GM19467 (cell line): ENCODE results near the gene HADH.
A peak's percentile ranks its signal among the peaks of the same experiment; 100 is the strongest.
"Not testable (repeated sequence)": the region's sequence is repeated elsewhere in the genome, so short reads cannot be mapped to it uniquely, and the experiment has no call there.

Source experiments
- ATAC-seq: cut with Tn5 transposase; IDR thresholded peaks from one replicate; pipeline ENCODE4 v1.9.1; 2021; ENCODE audit warnings: mild to moderate bottlenecking, moderate library complexity; ENCODE audit not compliant: unreplicated experiment

HADH gene

DNA sequence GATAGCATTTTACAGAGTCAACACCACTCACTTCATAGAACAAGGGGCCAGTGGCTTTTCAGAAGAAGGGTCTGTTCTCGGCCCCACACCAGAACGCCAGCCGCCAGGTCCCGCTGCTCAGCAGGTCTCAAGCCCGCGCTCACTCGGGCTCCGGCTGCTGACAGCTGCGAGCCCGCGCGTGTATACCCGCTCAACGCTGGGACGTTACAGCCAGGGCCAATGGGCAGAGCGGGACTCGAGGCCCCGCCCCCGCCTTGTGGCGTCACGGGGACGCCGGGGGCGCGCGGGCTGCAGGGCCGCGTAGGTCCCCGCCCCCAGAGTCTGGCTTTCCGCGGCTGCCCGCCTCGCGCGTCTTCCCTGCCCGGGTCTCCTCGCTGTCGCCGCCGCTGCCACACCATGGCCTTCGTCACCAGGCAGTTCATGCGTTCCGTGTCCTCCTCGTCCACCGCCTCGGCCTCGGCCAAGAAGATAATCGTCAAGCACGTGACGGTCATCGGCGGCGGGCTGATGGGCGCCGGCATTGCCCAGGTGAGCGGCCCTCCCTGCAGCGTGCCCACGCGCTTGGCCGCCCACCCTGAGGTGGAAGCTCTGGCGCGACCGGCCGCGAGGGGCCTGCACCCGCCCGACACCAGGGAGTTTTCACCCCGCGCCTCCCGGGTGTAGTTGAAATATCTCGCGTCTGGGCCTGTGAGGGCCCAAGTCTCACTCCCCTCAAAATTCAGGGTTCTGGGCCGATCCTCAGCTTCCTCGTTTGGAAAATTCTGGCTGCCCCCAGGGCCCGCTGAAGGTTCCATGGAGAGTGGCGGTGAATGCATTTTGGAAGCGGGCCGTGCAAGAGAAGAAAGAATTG, at the start of gene HADH:
Gene HADH (plus strand): TSS at position 353 of the 850 bp plus-strand sequence. CDS start 44 bp downstream, at position 397.
- ATAC-seq = peak; percentile 96

DNA sequence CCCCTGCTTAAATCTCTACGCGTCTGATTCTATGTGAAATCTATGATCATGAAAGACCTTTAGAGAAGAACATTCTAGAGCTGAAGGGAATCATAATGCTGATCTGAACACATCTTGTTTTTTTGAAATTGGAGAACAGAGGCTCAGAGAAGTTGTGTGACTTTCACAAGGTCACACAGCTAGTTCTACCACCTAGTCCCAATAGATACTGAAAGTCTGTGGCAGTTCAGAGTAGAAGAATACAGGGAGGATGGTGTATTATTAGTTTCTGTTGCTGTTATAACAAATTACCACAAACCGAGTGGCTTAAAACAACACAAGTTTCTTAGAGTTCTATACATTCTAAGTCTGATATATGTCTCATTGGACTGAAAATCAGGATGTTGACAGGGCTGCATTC, 43.9 kb upstream of the HADH start:
- no peak for ATAC-seq

DNA sequence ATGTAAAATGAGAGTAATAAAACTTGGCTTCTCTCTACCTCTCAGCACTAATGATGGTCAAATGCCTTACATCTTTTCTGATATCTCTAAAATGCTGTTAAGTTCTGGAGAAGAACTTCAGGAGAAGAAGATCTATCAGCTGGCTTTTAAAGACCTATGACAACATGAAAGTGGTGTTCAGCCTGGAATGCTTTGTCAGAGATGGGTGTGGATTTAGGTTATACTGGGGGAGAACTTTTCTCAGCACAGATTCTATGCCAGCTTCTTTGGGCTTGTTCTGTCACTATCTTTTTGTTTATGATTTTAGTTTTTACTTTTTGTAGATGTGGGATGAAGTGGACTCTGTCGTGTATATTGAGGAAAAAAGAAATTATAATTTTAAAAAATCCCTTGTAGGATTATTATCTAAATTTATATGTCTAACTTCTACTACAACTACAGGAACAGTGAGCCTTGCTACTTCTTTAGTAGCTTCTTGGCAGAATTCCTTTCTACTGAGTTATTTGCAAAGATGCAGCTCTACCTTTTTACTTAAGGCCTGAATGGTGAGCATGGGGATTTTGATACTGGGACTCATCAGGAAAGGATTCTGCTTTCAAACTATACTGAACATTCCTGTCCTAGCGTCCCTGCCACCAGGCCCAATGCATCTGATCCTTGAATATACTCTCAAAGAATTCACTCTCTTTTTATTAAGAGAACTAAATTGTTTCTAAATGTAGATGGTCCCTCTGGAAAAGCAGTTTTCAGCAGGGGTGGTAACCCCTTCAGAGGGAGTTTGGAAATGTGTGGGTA, 38.7 kb upstream of the HADH start:
- ATAC-seq = no peak

- ATAC-seq = no peak
Measured at GRCh38 chr4:107951551-107951950, 38.1 kb upstream of the HADH start.

GRCh38 chr4:107956011-107956410, 33.7 kb upstream of the HADH start:
- ATAC-seq = no peak

- ATAC-seq = no peak
Measured at GRCh38 chr4:107966903-107967302, 22.8 kb upstream of the HADH start.

- not testable (repeated sequence) for ATAC-seq
Measured at GRCh38 chr4:107967519-107967918, 22.2 kb upstream of the HADH start.

GRCh38 chr4:107967921-107968320, 21.8 kb upstream of the HADH start:
- not testable (repeated sequence) for ATAC-seq

- ATAC-seq = no peak
Measured at GRCh38 chr4:107970063-107970798, 19.5 kb upstream of the HADH start.

GRCh38 chr4:107972605-107973004, 17.1 kb upstream of the HADH start:
- ATAC-seq = no peak

DNA sequence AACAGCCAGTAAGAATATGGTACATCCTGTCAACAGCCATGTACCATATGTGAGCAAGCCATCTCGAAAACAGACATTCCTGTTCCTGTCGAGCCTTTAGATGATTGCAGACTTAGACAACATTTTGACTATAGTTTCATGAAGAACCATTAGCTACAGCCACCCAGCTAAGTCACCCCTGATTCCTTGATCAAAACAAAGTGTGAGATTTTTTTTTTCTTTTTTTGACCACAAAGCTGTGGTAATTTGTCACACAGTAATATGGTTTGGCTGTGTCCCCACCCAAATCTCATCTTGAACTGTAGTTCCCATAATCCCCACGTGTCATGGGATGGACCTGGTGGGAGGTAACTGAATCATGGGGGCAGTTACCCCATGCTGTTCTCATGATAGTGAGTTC, 15.2 kb upstream of the HADH start:
- no peak for ATAC-seq

GRCh38 chr4:107977482-107977881, 12.2 kb upstream of the HADH start:
- no peak for ATAC-seq

GRCh38 chr4:107977966-107978705, 11.6 kb upstream of the HADH start:
- ATAC-seq = no peak

DNA sequence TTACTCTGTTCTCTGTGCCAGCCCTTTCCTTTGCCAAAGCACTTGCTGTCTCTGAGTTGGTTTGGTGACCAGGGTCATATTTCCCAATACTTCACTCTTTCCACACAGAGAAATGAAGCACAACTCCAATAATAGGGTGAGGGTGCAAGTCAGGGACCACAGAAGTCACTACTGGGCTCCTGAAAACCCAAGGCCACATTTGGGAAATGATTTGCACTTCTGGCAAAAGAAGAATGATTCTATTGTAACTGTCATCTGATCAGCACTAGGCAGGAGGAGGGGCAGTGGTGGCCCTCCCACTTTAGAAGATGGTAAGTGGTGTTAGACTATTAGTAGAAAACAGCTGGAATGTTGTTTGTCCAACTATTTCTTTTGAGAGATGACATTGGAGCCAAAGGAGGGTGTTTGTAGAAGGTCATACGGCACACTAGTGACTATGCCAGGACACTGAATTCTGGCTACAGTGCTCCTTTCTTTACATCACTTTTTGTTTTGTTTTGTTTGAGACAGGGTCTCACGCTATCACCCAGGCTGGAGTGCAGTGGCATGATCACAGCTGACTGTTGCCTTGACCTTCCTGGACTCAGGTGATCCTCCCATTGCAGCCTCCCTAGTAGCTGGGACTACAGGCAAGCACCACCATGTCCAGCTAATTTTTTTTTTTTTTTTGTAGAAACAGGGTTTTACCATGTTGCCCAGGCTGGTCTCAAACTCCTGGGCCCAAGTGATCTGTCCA, 10.8 kb upstream of the HADH start:
- ATAC-seq = no peak

- ATAC-seq = no peak
Measured at GRCh38 chr4:107987916-107988762, 1.6 kb upstream of the HADH start.

DNA sequence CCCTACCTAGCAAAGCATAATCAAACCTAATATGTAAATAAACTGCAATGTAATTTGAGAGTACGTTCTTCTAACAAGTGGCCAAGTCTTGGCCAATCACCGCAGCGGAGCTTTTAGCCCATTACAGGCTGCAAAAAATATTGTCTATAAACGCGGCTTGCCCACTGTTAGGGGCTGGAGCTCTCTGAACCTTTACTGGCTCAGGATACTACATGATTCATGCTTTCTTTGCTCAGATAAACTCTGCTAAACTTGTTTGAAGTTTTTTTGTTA, 990 bp upstream of the HADH start:
- ATAC-seq = no peak

- no peak for ATAC-seq
Measured at GRCh38 chr4:107989162-107989536, 540 bp upstream of the HADH start.

DNA sequence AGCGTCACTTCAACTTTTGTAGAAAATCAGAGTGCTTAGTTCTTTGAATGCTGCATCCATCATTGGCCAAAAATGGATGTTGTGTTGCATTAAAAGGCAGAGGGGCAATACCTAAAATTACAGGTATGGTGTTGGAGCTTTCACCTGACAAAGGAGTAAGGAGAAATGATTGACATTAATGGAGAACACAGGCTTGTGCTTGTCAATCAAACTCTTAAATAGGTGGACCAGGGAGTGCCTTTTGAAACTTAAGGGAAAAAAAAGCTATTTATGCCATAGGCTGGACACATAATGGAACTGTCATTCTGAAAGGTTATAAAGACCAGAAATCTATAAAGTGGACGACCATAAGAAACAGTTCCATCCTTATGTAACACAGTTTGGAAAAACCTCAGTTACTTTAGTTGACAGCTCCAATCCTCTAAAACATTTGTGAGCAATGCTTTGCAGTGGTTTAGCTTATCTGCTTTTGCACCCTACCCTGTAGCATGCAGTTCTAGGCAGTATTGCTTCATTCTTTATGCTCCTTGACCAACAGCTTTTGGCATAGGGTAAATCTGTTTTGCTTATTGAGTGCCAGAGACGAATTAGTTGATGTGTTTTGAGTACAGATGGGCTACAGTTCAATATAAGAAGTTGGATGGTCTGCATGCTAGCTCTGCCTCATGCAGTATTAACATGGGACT, 2.4 kb downstream of the HADH start:
- ATAC-seq = no peak

GRCh38 chr4:107993969-107994368, 4.3 kb downstream of the HADH start:
- peak; percentile 29 for ATAC-seq
